Fibroblast of lung (primary cell): ENCODE results near the gene WDR7. TPM values are rescaled to one million over a fixed set of nuclear protein-coding genes. Genes with fewer than 3 reads are reported as not detected.

ENCODE experiments used
- DNase-seq, 2 donors: peaks; one replicate each; pipeline versions ENCODE4 v3.0.0 to v3.0.0-alpha.2; 2010; ENCODE audit warnings: low read depth in 2 of 2
- H2AFZ ChIP-seq: 2 replicates; pipeline ENCODE4 v1.5.1; 2012; ENCODE audit warnings: low read length, control low read depth, inconsistent platforms
- H3K27ac ChIP-seq: 2 replicates; pipeline ENCODE4 v1.5.1; 2011; ENCODE audit warnings: low read length, control low read depth; ENCODE audit not compliant: insufficient read depth
- H3K27me3 ChIP-seq: 2 replicates; pipeline ENCODE4 v1.5.1; 2011; ENCODE audit warnings: mild to moderate bottlenecking, low read length; ENCODE audit not compliant: control insufficient read depth, insufficient read depth
- H3K36me3 ChIP-seq: 2 replicates; pipeline ENCODE4 v1.5.1; 2011; ENCODE audit warnings: low read length; ENCODE audit not compliant: control insufficient read depth, insufficient read depth
- H3K4me1 ChIP-seq: 2 replicates; pipeline ENCODE4 v1.5.1; 2011; ENCODE audit warnings: low read length; ENCODE audit not compliant: control insufficient read depth, insufficient read depth; ENCODE audit errors: extremely low read depth
- H3K4me2 ChIP-seq: 2 replicates; pipeline ENCODE4 v1.5.1; 2011; ENCODE audit warnings: low read length, control low read depth; ENCODE audit not compliant: insufficient read depth; ENCODE audit errors: extremely low read depth
- H3K4me3 ChIP-seq, 4 experiments: fragments of 200-600 bp in 1 of 4; sonication (generic) in 1 of 4; replicated peaks in 1 of 4; 2 replicates each; pipeline ENCODE4 v1.5.1; 2011 to 2016; ENCODE audit warnings: low read length in 4 of 4, low read depth in 3 of 4, mild to moderate bottlenecking in 3 of 4, control low read depth in 2 of 4, inconsistent platforms in 1 of 4, mixed read lengths in 1 of 4; ENCODE audit not compliant: insufficient read depth in 1 of 4; ENCODE audit errors: control extremely low read depth in 1 of 4
- H3K79me2 ChIP-seq: 2 replicates; pipeline ENCODE4 v1.5.1; 2012; ENCODE audit warnings: mild to moderate bottlenecking, low read length, inconsistent platforms; ENCODE audit not compliant: control insufficient read depth, insufficient read depth
- H3K9ac ChIP-seq: 2 replicates; pipeline ENCODE4 v1.5.1; 2011; ENCODE audit warnings: mild to moderate bottlenecking, low read length, control low read depth; ENCODE audit not compliant: insufficient read depth
- H3K9me3 ChIP-seq: 2 replicates; pipeline ENCODE4 v1.5.1; 2012; ENCODE audit warnings: low read depth, low read length; ENCODE audit not compliant: control insufficient read depth, insufficient read depth
- H4K20me1 ChIP-seq: 2 replicates; pipeline ENCODE4 v1.5.1; 2011; ENCODE audit warnings: low read length; ENCODE audit not compliant: control insufficient read depth, insufficient read depth; ENCODE audit errors: extremely low read depth
- EZH2 ChIP-seq: IDR thresholded peaks from 2 replicates; pipeline ENCODE4 v1.5.1; 2012; ENCODE audit warnings: low read length, control low read depth, mild to moderate bottlenecking; ENCODE audit errors: missing control alignments
- polyA plus RNA-seq, 2 donors: library from polyadenylated mRNA; depleted of rRNA in 1 of 2; stranded (reverse) in 1 of 2; unstranded in 1 of 2; fragments of >200 nt; gene quantifications; 2 replicates each; pipeline ENCODE4 v1.2.1, GENCODE V29; 2011 to 2012; ENCODE audit warnings: missing spikeins in 1 of 2
- total RNA-seq: library from RNA; depleted of rRNA; stranded (reverse); fragments of >200 nt; gene quantifications from 2 replicates; pipeline ENCODE4 v1.2.1, GENCODE V29; 2014
- TF ChIP-seq, protein P1 (sequence below), 2 donors: IDR thresholded peaks in 1 of 2; conservative IDR thresholded peaks in 1 of 2; 1 replicate in 1 of 2; 2 replicates in 1 of 2; pipeline ENCODE4 v1.5.1; 2011 to 2012; ENCODE audit warnings: low read length in 2 of 2, control low read depth in 1 of 2, inconsistent platforms in 1 of 2, low read depth in 1 of 2, mild to moderate bottlenecking in 1 of 2

Gene WDR7
- total and polyA plus RNA-seq, 2 donors (not counting 1 experiment from before 2014, with no cell fraction given), result 7.2 to 27.2 TPM

DNA sequence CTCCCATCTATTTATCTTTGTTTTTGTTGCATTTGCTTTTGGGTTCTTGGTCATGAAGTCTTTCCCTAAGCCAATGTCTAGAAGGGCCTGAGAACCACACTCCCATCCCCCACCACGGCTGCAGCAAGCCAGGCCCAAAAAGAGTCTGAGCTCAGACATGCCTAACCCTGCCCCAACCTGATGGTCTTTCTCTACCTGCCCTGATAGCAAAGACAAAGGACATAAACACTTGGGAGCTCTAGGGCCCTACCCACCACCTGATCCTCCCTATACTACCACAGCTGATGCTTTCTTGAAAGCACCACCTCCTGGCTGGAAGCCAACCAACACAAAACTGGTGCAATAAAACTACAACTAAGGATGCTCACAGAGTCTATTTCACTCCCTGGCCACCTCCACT is 233.4 kb downstream of the WDR7 start:
- H3K9ac ChIP-seq, result no peak overlapping the region
- H3K27ac ChIP-seq, result no peak overlapping the region
- no peaks in the 10 kb centered on the region for H3K4me1 ChIP-seq
- no peak overlapping the region for H3K4me3 ChIP-seq
- no peak overlapping the region for H2AFZ ChIP-seq
- no peaks in the 10 kb centered on the region for H3K9me3 ChIP-seq
- no peaks in the 10 kb centered on the region for H3K36me3 ChIP-seq
- H3K79me2 ChIP-seq, result no peaks in the 10 kb centered on the region
- DNase-seq, result no peak
- no peaks in the 10 kb centered on the region for H3K27me3 ChIP-seq
- no peak overlapping the region for H3K4me2 ChIP-seq
- TF ChIP-seq, protein P1, sequence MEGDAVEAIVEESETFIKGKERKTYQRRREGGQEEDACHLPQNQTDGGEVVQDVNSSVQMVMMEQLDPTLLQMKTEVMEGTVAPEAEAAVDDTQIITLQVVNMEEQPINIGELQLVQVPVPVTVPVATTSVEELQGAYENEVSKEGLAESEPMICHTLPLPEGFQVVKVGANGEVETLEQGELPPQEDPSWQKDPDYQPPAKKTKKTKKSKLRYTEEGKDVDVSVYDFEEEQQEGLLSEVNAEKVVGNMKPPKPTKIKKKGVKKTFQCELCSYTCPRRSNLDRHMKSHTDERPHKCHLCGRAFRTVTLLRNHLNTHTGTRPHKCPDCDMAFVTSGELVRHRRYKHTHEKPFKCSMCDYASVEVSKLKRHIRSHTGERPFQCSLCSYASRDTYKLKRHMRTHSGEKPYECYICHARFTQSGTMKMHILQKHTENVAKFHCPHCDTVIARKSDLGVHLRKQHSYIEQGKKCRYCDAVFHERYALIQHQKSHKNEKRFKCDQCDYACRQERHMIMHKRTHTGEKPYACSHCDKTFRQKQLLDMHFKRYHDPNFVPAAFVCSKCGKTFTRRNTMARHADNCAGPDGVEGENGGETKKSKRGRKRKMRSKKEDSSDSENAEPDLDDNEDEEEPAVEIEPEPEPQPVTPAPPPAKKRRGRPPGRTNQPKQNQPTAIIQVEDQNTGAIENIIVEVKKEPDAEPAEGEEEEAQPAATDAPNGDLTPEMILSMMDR (conservative IDR thresholded peaks at IDR 0.05 in 1 of 2, IDR thresholded peaks at IDR 0.05 in 1 of 2; ENCODE audit: low read depth in 1 of 2, low read length in 2 of 2), result no peak
- TF ChIP-seq EZH2, result no peak
- H4K20me1 ChIP-seq, result no peaks in the 10 kb centered on the region

DNA sequence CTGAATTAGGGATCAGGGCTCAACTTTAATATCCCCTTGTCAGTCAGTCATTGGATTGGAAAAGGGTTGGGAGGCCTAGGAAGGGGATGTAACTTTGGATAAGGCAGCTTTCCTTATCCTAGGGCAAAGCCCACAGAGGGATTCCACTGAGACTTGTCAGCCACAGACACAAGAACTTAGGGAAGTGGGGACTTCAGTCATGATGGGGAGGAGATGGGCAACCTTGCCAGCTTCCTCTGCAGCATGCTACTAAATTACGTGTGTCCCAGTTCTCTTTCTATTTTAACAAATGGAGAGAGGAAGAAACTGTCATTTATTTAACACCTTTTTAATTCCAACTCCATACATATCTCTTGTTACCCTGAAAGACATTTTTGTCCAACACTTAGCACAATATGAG is 237.8 kb downstream of the WDR7 start:
- Histone ChIP-seq H3K9ac (no peak overlapping the region), H3K79me2 (no peaks in the 10 kb centered on the region), H4K20me1 (no peaks in the 10 kb centered on the region), H3K36me3 (no peaks in the 10 kb centered on the region), H3K9me3 (no peaks in the 10 kb centered on the region), H3K27ac (no peak overlapping the region), H3K4me3 (no peak overlapping the region), H3K27me3 (no peaks in the 10 kb centered on the region), H3K4me2 (no peak overlapping the region), H3K4me1 (peaks cover 11% of the 10 kb centered on the region), H2AFZ (no peak overlapping the region)
- TF ChIP-seq EZH2, result no peak
- TF ChIP-seq, protein P1 (conservative IDR thresholded peaks at IDR 0.05 in 1 of 2, IDR thresholded peaks at IDR 0.05 in 1 of 2; ENCODE audit: low read depth in 1 of 2, low read length in 2 of 2), result no peak
- no peak for DNase-seq

DNA sequence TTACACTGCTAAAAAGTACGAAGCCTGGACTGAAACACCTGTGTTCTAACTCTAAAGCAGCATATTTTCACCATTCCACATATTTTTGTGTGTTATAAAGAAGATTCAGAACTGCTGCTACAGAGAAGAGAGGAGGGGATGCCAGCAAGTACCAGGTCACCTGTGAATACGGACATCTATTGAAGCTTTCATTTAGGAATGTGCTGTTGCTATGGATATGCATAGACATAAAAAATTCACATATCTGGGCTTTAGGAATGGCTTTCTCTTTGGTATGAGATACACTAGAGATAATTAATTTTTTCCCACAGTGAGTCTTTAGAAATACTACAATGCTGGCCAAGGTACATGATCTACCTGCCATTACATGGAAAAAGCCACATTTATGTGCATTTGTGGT is 238.5 kb downstream of the WDR7 start:
- Histone ChIP-seq H2AFZ (no peak overlapping the region), H3K27me3 (no peaks in the 10 kb centered on the region), H3K79me2 (no peaks in the 10 kb centered on the region), H3K9ac (no peak overlapping the region), H3K36me3 (no peaks in the 10 kb centered on the region), H3K4me3 (no peak overlapping the region), H3K4me2 (no peak overlapping the region), H3K27ac (peak overlapping the region; percentile 7), H3K4me1 (peaks cover 11% of the 10 kb centered on the region), H3K9me3 (no peaks in the 10 kb centered on the region), H4K20me1 (no peaks in the 10 kb centered on the region)
- no peak for TF ChIP-seq EZH2
- TF ChIP-seq, protein P1 (conservative IDR thresholded peaks at IDR 0.05 in 1 of 2, IDR thresholded peaks at IDR 0.05 in 1 of 2; ENCODE audit: low read depth in 1 of 2, low read length in 2 of 2), result no peak
- peak in 1 of 2 donors; percentile 66 for DNase-seq
